ENCODE results near the gene IL1F10.

Gene IL1F10

DNA sequence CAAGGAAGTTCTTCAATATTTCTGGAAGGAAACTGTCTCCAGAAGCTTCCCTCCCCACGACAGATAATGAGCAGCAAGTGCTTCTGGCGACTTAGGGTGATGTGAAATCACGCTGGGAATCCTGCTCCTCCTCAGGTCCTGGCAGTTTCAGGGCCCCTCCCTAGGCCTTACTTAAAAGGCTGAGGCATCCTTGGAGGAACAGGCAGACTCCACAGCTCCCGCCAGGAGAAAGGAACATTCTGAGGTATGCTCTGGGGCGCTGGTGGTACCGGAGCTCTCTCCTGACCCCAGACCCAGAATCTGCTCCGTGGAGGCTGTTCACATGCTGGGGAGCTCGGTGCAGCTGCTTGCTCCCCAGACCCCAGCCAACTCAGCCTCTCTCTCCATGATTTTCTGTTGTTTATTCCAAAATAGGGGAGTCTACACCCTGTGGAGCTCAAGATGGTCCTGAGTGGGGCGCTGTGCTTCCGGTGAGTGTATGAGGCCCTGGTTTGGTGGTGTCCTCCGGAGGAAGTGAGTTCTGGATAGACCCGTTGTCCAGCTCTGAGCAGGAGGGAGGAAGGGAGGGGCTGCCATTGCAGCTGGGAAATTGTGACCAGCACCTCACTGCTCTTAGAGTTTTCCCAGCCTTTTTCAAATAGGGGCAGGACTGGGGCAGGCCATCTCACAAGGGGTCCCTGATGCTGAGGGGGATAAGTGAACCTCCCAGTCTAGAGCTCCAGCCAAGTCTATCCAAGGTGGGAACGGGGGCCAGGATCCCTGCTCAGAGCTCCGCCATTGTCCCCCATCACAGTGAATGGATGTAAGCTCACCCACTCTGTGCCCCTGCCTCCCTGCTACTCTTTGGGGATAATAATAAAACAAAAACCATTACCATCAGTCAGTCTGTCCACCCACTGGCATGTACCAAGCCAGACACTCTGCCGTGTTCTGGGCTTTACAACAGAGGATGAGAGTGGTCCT is 8.5 kb upstream of the IL1F10 start, which contains the start of gene IL36RN:
TSS of gene IL36RN (plus strand) at position 201 of the 963 bp plus-strand sequence. CDS start at position 442, 241 bp downstream.
- no peak for DNase-seq

DNA sequence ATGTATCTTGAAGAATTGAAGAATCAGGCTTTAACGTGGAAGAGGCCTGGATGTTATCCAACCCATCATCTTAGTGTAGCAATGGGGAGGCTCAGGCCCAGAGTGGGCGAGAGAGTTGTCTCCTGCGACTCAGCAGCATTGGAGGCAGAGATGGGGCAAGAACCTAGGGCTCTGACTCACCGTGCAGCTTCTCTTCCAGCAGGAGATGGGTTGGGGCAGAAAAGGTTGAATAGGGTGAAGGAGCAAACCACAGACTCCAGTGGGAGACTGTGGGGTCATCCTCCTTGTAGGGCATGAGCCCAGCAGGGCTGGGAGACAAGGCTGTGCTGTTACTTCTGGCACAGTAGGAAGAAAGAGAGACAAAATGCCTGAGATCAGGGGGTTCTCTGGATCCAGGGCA is 7.4 kb upstream of the IL1F10 start:
- no peak for DNase-seq

DNA sequence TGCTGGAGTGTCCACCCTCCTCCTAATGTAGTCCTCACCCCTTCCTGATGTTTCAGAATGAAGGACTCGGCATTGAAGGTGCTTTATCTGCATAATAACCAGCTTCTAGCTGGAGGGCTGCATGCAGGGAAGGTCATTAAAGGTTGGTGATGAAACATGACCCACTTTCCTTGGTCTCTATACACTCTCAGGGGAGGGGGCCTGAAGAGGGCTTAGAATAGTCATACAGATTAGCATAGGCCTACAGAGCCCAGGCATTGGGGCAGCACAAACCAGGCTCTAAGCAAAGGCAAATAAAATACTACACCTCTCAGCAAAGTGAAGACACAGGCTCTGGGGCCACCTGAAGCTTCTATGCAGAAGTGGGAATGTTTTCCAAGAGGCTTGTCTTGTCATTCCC is 7.0 kb upstream of the IL1F10 start:
- DNase-seq = no peak

DNA sequence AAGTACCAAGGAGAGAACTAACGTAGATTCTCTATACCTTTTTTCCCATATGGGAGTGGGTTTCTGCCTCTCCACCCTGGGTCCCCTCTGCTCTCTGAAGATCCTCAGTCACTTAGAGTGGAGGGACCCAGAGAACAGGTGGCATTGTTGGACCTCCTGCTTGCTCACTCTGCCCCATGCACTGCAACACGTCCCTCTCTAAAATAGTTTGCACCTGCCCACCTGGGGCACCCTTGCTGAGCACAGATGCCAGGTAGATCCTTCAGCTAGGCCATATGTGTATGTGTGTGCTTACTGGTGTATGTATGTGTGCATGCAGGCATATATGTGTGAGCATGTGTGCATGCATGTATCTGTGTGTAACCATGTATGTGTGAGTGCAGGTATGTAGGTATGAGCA is 6.5 kb upstream of the IL1F10 start:
- DNase-seq = no peak

DNA sequence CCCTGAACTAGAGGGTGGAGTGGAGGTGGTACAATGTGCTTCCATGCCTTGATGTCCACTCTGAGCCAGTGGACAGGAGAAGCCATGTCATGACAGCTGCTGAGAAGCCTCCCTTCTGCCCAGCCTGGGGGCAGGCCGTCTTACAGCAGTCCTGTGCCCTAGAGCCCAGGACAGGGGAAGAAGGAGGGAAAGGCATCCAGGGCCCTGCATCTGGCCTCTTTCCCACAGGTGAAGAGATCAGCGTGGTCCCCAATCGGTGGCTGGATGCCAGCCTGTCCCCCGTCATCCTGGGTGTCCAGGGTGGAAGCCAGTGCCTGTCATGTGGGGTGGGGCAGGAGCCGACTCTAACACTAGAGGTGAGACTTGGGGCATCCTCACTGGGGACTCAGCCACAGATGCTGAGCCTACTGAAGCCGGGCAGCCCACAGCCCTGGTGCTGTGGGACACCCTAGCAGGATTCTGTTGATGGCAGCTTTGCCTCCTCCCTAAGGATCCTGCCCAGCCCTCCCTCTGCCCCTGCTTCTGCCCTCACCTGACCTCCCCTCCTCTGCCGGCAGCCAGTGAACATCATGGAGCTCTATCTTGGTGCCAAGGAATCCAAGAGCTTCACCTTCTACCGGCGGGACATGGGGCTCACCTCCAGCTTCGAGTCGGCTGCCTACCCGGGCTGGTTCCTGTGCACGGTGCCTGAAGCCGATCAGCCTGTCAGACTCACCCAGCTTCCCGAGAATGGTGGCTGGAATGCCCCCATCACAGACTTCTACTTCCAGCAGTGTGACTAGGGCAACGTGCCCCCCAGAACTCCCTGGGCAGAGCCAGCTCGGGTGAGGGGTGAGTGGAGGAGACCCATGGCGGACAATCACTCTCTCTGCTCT is 5.6 kb upstream of the IL1F10 start:
- DNase-seq = no peak

DNA sequence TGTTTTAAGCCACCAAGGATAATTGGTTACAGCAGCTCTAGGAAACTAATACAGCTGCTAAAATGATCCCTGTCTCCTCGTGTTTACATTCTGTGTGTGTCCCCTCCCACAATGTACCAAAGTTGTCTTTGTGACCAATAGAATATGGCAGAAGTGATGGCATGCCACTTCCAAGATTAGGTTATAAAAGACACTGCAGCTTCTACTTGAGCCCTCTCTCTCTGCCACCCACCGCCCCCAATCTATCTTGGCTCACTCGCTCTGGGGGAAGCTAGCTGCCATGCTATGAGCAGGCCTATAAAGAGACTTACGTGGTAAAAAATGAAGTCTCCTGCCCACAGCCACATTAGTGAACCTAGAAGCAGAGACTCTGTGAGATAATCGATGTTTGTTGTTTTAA is 3.5 kb upstream of the IL1F10 start:
- DNase-seq = no peak

DNA sequence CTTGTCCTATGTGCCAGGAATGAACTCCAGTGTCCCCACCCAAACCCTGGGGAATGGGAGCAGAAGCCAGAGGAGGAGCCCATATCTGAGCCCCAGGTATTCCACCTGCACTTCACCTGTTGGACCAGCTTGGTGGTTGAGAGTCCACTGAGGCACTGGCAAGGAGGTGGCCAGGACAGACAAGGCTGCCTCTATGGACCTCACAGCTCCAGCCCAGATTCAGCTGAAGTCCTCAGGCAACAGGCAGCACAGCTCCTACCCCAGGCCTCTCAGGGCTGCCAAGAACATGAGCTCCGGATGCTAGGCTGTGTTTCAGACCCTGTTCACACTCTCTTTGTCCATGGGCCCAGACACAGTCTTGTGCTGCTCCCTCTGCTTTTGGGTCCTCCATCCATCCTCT is 2.9 kb upstream of the IL1F10 start:
- DNase-seq = no peak

DNA sequence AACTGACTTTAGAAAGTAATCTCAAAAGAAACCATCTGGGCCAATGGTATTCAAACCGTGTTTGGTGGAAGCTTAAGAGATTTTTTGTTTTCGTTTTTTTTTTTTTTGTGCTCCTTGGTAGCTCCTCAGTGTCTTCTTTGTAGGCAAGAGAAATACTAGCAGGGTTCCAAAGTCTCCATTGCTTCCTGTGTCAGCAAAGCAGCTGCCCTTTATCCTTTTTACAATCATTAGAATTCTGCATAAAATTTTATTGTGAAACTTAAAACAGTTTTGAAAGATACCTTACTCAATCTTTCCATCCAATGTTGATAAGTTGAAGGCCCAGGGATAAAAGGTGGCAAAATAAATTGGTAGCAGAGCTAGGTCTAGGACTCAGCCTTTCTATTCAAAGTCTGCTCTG is 479 bp downstream of the IL1F10 start:
- DNase-seq = no peak

DNA sequence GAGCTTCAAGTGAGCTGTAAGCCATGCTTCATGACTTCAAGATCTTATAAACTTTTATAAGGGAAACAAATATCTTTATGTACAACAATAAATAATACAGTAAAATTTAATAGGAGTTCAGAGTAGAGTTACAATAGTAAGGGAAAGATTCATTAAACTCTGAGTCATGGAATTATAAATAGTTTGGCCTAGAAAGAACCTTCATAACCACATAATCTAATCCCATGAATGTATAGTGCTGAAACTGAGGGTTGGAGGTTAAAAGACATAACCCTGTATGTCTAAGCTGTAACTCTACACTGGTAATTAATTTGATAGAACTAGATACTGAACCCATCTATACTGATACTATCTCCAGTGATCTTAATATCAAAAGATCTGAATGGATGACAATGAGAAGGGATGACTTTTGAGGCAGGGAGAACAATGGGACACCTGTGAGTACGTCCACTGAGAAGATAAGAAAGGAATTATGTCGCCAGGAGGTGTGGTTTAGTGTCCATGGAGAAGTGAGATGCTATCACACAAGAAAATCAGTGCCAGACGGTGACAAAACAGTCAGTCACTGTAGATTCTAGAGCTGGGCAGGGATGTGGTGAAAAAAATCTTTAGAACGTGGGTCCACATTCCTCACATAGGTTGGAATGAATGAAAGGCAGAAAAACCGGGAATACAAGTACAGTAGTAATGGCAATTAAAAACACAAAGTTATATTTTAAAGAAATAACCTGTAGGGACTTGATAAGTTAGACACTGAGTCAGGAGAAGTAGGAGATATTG is 1.1 kb downstream of the IL1F10 start:
- no peak for DNase-seq

DNA sequence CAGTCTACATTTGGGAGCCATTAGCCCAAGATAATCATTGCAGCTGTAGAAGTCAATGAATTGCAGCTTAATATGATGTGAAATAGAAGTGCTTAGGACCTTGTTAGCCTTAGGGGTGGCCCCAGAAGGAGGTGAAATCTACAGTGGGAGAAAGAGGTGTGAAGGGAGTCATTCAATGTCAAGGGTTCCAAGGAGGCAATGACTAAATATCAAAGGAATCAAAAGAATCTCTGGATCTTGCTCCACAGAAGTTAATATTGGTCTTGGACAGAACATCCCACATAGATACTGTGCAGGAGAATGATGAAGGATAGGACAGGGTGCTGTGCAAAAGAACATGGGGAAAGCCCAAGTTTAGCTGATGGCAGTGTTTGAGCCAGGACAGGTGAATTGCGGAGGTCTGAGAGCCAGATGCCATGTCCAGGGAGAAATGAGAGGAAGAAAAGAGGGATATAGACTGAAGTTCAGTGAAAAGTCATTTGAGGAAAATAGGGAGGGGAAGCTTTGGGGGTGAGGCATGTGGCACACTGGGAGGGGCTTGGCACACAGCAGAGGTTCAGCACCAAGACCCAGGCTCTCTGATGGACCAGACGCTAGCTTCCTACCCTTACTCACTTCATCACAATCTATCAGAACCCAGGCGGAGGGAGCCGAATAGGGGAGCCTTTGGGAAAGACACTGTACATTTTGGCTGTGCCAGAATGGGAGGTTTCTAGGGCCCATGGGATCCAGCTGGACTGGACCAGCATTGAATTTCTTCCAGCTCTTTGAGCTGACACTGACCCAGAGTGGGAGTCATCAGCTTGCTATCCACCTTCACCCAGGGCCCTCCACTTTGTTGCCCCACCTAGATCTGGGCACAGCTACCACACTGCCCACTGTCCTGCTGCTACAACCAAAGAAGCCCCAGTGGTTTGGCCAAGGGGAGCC is 2.2 kb downstream of the IL1F10 start:
- DNase-seq = no peak

DNA sequence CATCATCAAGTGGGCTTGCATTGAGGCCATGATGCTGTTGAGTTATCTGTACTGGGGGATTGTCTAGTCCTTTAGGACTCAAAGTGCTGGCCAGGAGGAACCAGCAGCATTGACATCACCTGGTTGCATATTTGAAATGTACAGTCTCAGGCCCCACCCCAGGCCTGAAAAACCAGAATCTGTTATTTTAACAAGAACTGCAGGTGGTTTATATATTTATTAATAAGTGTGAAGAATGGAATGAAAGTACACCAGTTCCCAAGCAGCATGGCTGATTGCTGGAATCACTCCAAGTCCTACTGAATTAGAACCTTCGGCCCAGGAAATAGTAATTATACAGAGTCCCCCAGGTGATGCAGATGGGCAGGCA is 2.8 kb downstream of the IL1F10 start:
- DNase-seq = no peak

DNA sequence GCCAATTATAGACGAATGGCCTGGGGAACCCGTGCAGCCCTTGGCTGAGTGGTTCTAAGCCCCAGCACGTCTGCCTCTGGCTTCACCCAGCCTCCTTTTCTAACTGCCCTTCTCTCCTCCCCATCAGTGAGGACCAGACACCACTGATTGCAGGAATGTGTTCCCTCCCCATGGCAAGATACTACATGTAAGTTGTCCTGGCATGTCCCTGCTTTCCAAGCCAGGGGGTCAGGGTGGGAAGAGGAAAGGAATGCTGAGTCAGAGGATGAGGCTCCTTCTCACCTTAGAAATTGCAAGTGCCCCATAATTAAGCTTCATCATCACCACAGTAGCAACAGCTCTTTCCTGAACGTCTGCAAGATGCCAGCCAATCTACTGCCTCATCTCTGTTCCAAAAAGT is 4.8 kb downstream of the IL1F10 start:
- DNase-seq = no peak

DNA sequence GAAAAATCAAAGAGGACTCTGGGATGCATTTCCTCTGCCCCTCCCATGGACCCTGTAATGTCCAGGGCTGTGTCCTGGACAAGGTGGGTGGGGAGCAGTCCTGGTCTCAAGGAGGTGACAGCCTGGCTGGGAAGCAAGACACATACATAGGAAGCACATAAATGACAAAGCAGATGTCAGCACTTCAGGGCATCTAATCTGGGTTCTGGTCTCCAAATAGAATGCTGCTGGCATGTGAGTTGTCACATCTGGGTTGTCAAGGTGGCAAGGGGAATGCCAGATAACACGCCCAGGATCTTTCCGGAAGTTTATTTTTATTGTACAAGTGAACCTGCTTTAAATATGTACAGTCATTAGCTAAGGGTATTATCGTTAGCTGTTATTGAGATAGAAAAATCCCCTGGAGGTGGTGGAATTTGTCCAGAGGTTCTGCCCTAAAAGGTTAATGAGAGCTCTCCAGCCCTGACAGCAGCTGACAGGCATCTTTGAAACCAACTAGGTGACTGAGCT is 5.6 kb downstream of the IL1F10 start:
- no peak for DNase-seq

DNA sequence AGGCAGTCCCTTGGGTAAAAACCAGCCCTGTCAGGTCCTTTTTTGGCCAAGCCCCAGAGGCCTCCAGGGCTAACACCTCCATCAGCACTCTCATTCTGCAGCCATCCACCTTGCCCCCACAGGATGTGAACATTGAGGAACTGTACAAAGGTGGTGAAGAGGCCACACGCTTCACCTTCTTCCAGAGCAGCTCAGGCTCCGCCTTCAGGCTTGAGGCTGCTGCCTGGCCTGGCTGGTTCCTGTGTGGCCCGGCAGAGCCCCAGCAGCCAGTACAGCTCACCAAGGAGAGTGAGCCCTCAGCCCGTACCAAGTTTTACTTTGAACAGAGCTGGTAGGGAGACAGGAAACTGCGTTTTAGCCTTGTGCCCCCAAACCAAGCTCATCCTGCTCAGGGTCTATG is 7.3 kb downstream of the IL1F10 start:
- no peak for DNase-seq

DNA sequence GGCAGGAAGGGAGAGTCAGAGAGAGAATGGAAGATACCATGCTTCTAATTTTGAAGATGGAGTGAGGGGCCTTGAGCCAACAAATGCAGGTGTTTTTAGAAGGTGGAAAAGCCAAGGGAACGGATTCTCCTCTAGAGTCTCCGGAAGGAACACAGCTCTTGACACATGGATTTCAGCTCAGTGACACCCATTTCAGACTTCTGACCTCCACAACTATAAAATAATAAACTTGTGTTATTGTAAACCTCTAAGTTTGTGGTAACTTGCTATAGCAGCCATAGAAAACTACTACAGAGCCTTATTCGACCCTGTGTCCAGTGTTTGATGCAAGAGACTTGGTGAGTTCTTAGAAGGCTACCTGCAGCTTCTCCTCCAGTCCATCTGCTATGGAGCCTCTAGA is 7.8 kb downstream of the IL1F10 start:
- DNase-seq = no peak

DNA sequence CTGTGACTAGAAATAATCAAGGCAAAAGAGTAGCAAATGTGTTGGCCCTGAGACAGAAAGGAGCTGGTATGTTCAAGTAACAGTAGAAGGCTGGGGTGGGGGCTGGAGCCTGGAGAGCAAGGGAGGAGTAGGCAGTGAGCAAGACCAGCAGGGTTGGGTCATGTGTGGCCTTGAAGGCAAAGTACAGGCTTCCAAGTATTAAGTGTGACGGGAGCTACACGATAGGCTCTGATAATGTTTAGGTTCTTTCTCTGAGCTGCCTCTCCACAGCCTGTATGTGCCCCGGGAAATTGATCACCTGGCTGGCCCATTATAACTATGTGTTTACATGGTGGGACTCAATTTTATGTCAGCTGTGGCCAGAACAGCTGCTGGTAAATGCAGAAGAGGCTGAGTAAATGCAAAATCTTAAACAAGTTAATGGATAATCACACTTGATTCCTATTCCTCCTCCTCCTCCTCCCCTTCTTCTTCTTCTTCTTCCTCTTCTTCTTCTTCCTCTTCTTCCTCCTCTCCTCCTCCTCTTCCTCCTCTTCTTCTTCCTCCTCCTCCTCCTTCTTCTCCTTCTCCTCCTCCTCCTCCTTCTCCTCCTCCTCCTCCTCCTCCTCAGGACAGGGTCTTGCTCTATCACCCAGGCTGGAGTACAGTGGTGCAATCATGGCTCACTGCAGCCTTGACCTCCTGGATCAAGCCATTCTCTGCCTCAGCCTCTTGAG is 9.3 kb downstream of the IL1F10 start:
- no peak for DNase-seq

DNA sequence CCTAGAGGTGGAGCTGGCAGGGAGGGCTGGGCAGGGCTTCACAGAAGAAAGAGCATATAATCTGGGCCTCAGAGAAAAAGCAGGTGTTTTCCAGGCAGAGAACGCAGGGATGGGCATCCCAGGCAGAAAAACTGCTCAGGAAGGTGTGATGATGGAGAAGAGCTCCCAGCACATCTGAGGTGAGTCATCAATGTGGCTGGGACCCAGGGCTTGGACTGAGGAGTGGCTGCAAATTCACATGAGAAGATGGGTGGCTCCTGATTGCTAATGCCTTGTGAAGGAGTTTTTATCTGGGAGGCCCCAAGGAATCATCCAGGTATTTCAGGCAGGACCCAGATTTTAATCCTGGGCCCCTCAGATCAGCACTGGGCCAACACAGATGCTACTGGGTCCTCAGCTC is 10.2 kb downstream of the IL1F10 start:
- DNase-seq = no peak

DNA sequence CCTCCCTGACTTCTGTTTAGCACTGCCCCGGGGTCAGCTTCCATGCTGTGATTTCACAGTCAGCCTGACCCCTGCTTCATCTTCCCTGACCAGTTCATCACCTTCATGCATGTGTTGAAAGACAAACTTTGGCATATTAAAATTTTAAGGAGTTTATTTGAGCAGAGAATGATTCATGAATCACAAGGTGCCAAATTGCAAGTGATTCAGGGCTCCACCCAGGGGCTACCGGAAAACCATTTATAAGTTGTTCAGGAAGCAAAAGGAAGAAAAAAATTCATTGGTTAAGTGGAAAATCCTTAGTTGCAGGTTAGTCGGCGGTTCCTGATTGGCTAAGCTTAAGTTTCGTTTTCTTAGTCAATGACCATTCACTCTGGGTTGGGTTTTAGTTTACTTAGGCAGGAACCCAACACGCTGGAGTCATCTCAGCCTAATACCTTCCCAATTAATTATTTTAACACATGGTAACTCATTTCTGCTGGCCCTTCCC is 10.6 kb downstream of the IL1F10 start:
- DNase-seq = no peak

DNA sequence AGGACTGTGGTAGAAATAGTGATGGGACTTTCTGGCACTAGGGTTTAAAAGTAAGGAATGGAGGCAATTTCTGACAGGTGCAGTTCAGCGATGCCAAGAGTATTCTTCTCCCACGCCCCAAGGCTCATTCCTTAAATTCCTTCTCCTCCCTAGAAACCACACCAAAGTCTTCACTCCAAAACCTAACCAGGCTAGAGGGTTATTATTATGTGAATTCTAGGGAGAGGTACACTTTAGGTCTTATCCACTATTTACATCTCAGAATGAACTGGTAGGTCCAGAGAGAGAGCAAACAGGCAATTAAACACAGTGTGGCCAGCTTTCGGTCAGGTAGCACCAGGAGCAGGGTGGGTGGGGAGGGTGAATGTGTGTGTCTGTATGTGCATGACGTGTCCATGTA is 11.4 kb downstream of the IL1F10 start:
- no peak for DNase-seq

DNA sequence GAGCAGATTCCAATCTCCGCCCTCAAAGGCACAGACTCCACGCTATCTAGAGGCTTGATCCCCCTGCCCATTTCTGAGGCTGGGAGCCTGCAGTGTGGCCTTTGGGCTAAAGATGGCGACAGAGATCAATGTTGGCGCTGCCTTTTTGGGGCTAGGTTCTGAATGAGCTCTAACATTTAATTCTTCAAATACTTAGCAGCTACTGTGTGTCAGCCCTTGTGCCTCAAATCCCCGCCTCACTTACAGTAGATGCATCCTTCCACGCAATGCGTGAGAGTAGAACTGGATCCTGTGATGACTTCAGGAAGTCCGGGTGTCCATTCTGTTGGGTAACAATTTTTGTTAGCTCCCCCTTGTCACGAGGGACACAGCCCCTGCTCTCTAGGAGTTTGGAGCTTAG is 12.4 kb downstream of the IL1F10 start:
- no peak for DNase-seq
